Stimulated activated CD4-positive, alpha-beta T cell treated with anti-CD3 and anti-CD28 coated beads, TNF-alpha, amount 100 ng/mL, for 24 hours (primary cell): ENCODE measurements around the gene GHRH.

Source experiments
- DNase-seq, 3 experiments: peaks; one replicate each; pipeline ENCODE4 v3.0.0-alpha.2; 2020; ENCODE audit warnings: low read depth in 3 of 3

GHRH gene

GRCh38 chr20:37204056-37204455 is 57.6 kb downstream of the GHRH start:
- DNase-seq: no peak

GRCh38 chr20:37202267-37202943 is 59.2 kb downstream of the GHRH start:
- DNase-seq: no peak

GRCh38 chr20:37201827-37202162 is 59.8 kb downstream of the GHRH start:
- no peak for DNase-seq
